ENCODE results near the gene MEF2C.
A peak's percentile ranks its signal among the peaks of the same experiment; 100 is the strongest.

The MEF2C gene

GRCh38 chr5:88746438-88746882 lies 136.5 kb downstream of the MEF2C start:
- DNase-seq: no peak

DNA sequence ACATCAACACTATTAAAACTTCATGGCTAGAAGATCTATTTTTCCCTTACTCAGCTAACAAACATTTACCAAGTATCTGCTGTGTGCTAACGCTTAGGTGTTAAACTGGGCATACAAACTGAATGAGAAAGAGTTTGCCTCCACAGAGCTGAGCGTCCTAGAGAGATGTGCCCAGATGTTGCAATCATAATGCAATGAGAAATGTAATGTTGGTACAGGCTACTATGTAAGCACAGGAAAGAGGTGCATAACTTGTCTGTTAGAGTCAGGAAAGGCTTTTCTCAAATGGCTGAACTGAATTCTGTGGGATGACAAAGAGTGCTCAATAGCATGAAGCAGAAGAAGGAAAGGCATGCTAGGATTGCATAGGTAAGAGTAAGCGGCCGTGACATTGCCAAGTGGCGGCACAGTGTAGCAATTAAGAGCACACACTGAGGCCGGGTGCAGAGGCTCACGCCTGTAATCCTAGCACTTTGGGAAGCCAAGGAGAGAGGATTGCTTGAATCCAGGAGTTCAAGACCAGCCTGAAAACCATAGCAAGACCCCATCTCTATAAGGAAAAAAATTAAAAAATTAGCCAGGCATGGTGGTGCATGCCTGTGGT lies 137.8 kb downstream of the MEF2C start:
- no peak for DNase-seq

- DNase-seq: no peak
These were observed 139.7 kb downstream of the MEF2C start for GRCh38 chr5:88743231-88743834.

DNA sequence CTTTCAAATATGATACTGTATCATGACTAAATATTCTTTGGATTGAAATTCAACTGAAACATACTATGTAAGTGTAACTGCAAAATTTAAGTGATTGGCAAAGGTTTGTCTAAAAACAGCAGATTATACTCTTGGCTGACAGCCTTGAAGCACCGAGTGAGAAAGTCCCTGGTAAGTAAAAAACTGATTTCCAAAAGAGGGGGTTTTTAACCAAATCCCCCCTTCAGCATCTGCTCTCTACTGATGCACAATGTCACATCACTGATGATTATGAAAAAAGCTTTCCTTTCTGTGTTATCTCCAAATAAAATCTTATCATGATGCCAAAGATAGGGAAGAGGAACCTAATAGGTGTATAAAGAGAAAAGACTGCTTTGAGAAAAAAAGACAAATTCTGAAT lies 141.0 kb downstream of the MEF2C start:
- DNase-seq: no peak

GRCh38 chr5:88740604-88741185 lies 142.3 kb downstream of the MEF2C start:
- DNase-seq: no peak

- DNase-seq: no peak
These were observed 146.5 kb downstream of the MEF2C start for GRCh38 chr5:88736494-88736893.

DNA sequence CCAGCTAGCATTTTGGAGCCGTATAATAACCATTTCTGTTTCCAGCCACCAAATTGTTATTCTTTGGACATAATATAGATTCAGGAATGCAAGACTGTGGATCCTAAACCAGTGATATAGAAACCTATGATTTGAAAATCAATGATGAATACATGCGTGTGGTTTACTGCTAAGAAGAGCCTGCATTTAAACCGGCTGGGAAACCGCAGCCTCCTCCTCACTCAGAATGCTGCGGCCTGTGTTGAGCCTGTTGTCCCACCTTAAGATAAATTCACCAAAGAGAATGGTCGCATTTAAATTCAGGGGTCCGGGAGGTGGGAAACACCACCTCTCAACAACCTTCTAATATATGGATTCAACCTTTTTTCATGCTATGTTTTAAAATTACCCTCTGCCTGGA lies 148.0 kb downstream of the MEF2C start:
- DNase-seq: no peak

DNA sequence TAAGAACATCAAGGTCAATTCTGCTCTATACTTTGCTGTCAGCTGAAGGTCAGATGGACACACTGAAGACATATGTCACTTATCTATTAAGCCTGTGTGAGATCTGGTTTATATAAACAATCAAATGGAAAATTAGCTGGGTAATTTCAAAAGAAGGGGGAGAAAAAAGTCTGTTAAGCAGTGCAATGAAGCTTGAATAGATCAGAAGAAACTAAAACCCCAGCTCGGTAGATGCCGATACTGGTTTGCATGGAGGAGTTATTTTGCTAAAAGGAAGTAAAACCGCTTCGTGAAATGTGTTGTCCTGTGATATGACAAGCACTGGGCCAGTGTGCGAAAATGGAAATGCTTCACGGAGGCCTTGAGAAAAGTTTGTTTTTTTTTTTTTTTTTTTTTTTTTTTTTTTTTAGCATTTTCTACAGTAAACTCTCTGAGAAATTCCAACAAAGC lies 148.8 kb downstream of the MEF2C start:
- DNase-seq: no peak

- DNase-seq: no peak
These were observed 150.1 kb downstream of the MEF2C start for GRCh38 chr5:88732862-88733261.

DNA sequence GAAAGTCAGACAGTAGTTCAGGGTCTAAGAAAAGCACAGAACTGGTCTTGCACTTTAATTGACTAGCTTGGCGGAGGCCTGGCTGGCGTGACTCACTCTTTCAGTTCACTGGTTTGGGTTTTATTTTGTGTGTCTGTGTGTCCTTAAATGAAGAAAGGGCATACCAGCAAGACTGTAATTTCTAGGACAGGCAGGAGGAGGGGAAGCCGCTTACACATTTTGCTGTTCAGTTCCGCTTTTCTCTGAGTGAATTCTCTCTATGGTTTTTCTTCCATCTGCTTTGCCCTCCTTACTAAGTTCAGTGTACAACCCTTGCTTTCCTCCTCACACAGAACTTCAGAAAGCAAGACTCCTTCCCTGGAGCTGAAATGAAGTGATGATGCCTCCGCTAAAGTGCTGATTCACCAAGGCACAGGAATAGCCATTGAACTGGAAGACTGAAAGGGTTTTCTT lies 150.8 kb downstream of the MEF2C start:
- no peak for DNase-seq

DNA sequence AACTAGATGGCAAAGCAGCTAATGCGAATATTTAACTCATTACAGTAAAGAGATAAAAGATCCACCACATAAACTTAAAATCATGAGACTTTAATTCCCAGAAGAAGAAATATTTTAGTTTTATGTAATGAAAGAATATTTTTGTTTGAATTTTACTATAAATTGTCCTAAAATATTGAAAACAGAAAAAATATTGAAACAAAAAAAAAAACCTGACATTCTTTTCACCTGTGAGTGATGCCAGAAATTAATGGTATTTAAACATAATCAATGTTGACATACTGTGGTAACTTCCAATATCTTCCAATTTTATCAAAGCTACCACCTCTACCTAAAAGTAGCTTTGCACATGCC lies 153.2 kb downstream of the MEF2C start:
- DNase-seq: no peak

GRCh38 chr5:88729084-88729828 lies 153.7 kb downstream of the MEF2C start:
- DNase-seq: peak; percentile 70

- DNase-seq: peak; percentile 17
These were observed 155.2 kb downstream of the MEF2C start for GRCh38 chr5:88727705-88728313.

DNA sequence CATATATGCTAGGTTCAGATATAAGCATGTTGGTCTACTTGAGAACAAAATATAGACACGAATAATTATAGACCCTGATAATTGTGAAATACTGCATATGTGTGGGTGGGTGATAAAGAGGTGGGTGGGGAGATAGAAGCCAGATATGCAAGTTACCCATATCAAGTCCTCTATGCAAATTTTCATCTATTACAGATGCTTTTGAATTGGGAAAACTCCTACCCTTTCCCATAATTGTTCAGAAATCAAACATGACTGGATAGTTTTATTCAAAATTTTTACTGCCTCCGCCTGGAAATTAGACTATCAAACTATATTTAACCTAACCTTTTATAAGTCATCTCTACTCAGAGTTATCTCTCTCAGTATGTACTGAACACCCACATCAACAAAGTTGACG lies 157.5 kb downstream of the MEF2C start:
- DNase-seq: no peak

GRCh38 chr5:88724201-88724600 lies 158.8 kb downstream of the MEF2C start:
- DNase-seq: no peak

DNA sequence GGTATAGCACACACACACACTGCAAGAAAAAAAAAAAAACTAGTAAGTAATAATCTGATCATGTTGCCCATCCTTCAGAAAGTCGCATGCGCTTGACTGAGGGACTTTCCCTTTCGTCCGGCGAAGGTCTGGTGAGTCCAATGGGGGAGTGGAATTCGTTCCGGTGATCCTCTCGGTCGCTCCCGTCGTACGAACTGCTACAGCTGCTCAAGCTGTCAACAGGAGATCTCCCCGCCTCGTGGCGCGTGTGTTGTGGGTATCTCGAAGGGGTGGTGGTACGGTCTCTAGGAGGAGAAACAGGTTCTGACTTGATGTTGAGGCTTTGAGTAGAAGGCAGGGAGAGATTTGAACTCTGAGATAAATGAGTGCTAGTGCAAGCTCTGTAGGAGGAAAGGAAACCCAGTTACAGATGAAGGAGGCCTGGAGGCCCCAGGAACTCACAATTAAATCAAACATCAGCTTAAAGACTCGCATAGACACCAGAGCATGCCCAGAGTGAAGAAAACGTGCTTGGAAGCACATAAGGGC lies 160.4 kb downstream of the MEF2C start:
- no peak for DNase-seq

- no peak for DNase-seq
These were observed 163.6 kb downstream of the MEF2C start for GRCh38 chr5:88719434-88719833.

GRCh38 chr5:88718736-88719135 lies 164.2 kb downstream of the MEF2C start:
- DNase-seq: no peak

GRCh38 chr5:88716101-88716500 lies 166.9 kb downstream of the MEF2C start:
- DNase-seq: no peak

DNA sequence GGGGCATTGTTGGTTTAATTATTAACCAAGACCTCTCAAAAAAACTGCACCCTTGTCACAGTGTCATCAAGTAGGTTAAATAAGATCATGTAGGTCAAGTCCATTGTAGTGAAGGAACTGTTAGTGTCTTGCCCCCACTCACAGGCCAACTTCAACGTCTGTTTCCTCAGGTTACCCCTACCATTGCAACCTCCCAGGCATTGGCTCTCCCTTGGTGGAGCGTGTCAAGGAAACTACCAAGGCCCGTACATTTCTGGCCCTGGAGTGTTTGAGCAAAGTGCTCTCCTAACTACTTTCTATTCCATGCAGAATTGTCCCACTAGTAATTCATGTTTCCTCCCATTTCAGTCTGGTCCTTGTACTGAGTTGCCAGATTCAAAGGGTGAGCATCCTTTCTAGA lies 167.5 kb downstream of the MEF2C start:
- no peak for DNase-seq

GRCh38 chr5:88713818-88714217 lies 169.2 kb downstream of the MEF2C start:
- no peak for DNase-seq

DNA sequence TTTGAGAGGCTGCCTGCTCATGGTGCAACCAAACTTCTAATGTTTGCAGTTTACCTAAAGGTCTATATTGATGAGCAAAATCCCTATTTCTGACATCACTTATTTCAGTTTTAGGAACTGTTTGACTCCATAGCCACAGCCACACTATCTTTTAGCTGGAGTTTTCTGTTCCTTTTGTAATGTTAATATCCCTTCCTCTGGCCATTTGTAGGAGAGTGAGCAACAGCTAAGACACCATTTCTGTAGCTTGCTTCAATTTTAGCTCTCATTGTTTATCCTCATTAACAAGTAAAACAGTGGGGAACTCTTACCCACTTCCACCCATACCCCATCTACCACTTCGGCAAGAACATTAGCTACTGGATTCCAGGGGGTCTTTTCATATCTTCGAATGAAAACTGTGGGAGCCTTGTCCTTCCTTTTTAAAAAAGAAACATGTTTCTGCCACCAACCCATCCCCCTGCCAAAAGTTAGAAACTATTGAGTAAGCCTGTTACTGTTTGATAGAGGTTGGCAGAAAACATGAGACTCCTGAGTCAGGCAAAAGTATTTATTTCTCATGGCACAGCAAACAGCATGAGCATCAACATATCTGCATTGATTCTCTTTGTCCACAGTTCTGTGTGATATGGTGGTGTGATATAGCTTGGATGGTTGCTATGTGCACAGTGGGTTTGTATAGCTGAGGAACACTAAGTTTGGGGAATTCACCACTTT lies 174.1 kb downstream of the MEF2C start:
- DNase-seq: no peak

DNA sequence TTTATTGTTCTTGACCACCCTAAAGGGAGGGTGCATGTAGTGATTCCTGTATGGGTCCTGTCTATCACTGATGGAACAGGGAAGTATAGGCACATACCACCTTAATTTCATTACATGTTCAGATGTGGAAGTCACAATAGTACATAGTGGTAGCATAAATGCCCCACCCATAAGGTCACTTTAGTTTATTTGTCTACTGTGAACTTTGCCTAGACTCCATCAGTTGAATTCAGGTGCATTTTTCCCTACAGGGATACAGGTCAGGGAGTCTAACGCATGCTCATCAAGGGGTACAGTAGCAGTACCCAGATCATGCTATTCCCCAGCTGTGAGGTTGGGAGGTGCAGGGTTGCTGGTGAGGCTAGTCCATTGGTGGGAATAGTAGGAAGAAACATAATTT lies 175.0 kb downstream of the MEF2C start:
- no peak for DNase-seq
